Measurements from ENCODE around the gene ADSS1.

Gene ADSS1

DNA sequence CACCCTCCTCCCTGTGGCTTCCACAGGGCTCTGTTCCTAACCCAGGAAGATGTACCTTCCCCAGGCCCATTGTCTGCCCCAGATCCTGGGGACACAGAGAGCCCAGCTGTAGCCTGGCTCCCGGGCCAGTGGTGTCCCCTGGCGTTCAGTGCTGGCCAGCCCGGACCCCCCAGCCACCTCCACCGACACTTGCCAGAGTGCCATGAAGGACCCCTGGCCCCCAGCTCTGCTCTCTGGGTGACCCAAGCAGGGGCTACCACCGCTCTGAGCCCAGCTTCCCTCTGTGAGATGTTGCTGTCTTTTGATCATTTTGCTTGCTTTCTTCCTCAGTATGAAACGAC, 28.4 kb upstream of the ADSS1 start:
- TF ChIP-seq EZH2phosphoT487 (IDR thresholded peaks at IDR 0.05; ENCODE audit: borderline replicate concordance, low read length): no peak
- TF ChIP-seq, protein P1, sequence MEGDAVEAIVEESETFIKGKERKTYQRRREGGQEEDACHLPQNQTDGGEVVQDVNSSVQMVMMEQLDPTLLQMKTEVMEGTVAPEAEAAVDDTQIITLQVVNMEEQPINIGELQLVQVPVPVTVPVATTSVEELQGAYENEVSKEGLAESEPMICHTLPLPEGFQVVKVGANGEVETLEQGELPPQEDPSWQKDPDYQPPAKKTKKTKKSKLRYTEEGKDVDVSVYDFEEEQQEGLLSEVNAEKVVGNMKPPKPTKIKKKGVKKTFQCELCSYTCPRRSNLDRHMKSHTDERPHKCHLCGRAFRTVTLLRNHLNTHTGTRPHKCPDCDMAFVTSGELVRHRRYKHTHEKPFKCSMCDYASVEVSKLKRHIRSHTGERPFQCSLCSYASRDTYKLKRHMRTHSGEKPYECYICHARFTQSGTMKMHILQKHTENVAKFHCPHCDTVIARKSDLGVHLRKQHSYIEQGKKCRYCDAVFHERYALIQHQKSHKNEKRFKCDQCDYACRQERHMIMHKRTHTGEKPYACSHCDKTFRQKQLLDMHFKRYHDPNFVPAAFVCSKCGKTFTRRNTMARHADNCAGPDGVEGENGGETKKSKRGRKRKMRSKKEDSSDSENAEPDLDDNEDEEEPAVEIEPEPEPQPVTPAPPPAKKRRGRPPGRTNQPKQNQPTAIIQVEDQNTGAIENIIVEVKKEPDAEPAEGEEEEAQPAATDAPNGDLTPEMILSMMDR (IDR thresholded peaks at IDR 0.05; ENCODE audit: low read depth, low read length, poor library complexity, severe bottlenecking): no peak
- no peak overlapping the region for H3K27ac ChIP-seq (ENCODE audit: low read depth, low read length)
- H3K9me2 ChIP-seq (replicated peaks; ENCODE audit: control insufficient read depth, low read length): no peaks in the 10 kb centered on the region
- peaks cover 47% of the 10 kb centered on the region for H3K79me2 ChIP-seq (ENCODE audit: control insufficient read depth, low read length)
- H3K4me1 ChIP-seq (ENCODE audit: control insufficient read depth, low read length): peaks cover 9% of the 10 kb centered on the region
- peaks cover 16% of the 10 kb centered on the region for H3K36me3 ChIP-seq (ENCODE audit: control insufficient read depth, low read length)
- no peak overlapping the region for H3K4me2 ChIP-seq (ENCODE audit: low read length)
- H3K27me3 ChIP-seq (ENCODE audit: control insufficient read depth, low read length): no peaks in the 10 kb centered on the region
- no peaks in the 10 kb centered on the region for H3K9me3 ChIP-seq (ENCODE audit: control insufficient read depth, insufficient read depth, low read length)
- no peaks in the 10 kb centered on the region for H3F3A ChIP-seq (ENCODE audit: control insufficient read depth, insufficient read depth)
- no peak overlapping the region for H3K4me3 ChIP-seq (ENCODE audit: low read length)
- H4K20me1 ChIP-seq (ENCODE audit: control insufficient read depth, insufficient read depth, low read depth, low read length): 0 out of 2 replicates have a peak, but pooled peaks cover 3% of the 10 kb centered on the region

DNA sequence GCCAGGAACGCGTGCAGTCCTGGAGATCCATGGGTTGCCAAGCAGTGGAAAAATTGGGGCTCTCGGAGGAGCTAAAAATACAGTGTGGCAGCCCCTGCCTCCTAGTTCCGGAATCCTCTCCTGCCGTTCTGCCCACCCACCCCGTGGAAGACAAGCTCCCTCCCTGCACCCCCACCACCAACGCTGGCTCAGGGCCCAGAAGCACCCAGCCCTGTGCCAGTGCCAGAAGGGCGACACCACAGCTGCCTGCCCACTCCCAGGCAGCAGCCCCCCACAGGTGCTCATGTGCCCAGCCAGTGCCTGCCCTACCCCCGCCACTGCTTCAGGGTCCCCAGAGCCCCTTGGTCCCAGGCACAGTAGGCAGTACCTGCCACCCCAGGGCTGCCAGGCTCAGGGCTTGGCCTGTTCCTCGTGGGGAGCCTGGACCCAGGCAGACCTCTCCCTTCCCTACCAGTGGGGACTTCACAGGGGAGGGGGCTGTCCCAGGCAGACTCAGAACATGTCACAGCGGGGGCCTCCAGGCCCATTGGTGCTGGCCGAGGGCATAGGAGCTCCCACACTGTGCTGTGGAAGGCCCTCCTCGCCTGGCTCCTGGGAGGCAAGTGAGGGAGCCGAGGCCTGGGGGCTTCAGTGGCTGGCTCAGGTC, 27.2 kb upstream of the ADSS1 start:
- H3K9me3 ChIP-seq (ENCODE audit: control insufficient read depth, insufficient read depth, low read length): no peaks in the 10 kb centered on the region
- no peaks in the 10 kb centered on the region for H3K9me2 ChIP-seq (replicated peaks; ENCODE audit: control insufficient read depth, low read length)
- no peak overlapping the region for H3K4me2 ChIP-seq (ENCODE audit: low read length)
- H3K27ac ChIP-seq (ENCODE audit: low read depth, low read length): no peak overlapping the region
- no peak overlapping the region for H3K4me3 ChIP-seq (ENCODE audit: low read length)
- H3K4me1 ChIP-seq (ENCODE audit: control insufficient read depth, low read length): no peaks in the 10 kb centered on the region
- TF ChIP-seq, protein P1 (IDR thresholded peaks at IDR 0.05; ENCODE audit: low read depth, low read length, poor library complexity, severe bottlenecking): no peak
- TF ChIP-seq EZH2phosphoT487 (IDR thresholded peaks at IDR 0.05; ENCODE audit: borderline replicate concordance, low read length): no peak
- H3K79me2 ChIP-seq (ENCODE audit: control insufficient read depth, low read length): peaks cover 36% of the 10 kb centered on the region
- no peaks in the 10 kb centered on the region for H3K27me3 ChIP-seq (ENCODE audit: control insufficient read depth, low read length)
- H3F3A ChIP-seq (ENCODE audit: control insufficient read depth, insufficient read depth): no peaks in the 10 kb centered on the region
- H4K20me1 ChIP-seq (ENCODE audit: control insufficient read depth, insufficient read depth, low read depth, low read length): no peaks in the 10 kb centered on the region
- peaks cover 11% of the 10 kb centered on the region for H3K36me3 ChIP-seq (ENCODE audit: control insufficient read depth, low read length)

DNA sequence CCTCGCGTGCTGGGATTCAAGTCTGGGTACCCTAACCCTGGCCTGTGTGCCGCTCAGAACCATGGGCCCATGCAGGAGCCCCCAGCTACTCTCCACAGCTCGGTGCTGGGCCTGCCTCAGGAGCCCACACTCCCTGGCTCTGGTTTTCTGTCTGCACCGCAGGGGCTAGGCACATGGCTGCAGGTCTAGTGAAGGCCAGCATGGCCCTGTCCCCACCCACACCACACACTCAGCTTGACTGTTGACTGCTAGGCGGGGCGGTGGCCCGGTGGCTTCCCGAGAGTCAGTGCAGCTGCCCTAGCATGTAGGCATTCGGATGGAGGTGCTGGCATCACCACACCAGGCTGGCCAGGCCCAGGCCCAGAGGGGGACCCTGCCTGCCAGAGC, 26.7 kb upstream of the ADSS1 start:
- Histone ChIP-seq H3K27me3 (ENCODE audit: control insufficient read depth, low read length) (no peaks in the 10 kb centered on the region), H4K20me1 (ENCODE audit: control insufficient read depth, insufficient read depth, low read depth, low read length) (no peaks in the 10 kb centered on the region), H3K4me1 (ENCODE audit: control insufficient read depth, low read length) (no peaks in the 10 kb centered on the region), H3K79me2 (ENCODE audit: control insufficient read depth, low read length) (peaks cover 30% of the 10 kb centered on the region), H3K9me2 (replicated peaks; ENCODE audit: control insufficient read depth, low read length) (no peaks in the 10 kb centered on the region), H3K36me3 (ENCODE audit: control insufficient read depth, low read length) (peaks cover 7% of the 10 kb centered on the region), H3K4me3 (ENCODE audit: low read length) (no peak overlapping the region), H3K27ac (ENCODE audit: low read depth, low read length) (no peak overlapping the region), H3F3A (ENCODE audit: control insufficient read depth, insufficient read depth) (no peaks in the 10 kb centered on the region), H3K4me2 (ENCODE audit: low read length) (no peak overlapping the region), H3K9me3 (ENCODE audit: control insufficient read depth, insufficient read depth, low read length) (no peaks in the 10 kb centered on the region)
- TF ChIP-seq, protein P1 (IDR thresholded peaks at IDR 0.05; ENCODE audit: low read depth, low read length, poor library complexity, severe bottlenecking): no peak
- TF ChIP-seq EZH2phosphoT487 (IDR thresholded peaks at IDR 0.05; ENCODE audit: borderline replicate concordance, low read length): no peak
